Kidney (tissue), 14 donors: ENCODE data around the gene SMG7. TPM values are rescaled to one million over a fixed set of nuclear protein-coding genes. Genes with fewer than 3 reads are reported as not detected.

Source experiments
- DNase-seq, 5 donors: peaks; one replicate each; pipeline ENCODE4 v3.0.0-alpha.2; 2013 to 2020
- FAIRE-seq: peaks from 2 replicates; lab custom pipeline; 2012; peaks lifted over from hg19 to GRCh38; lab: Jason Lieb, UNC
- H3K27ac ChIP-seq, 2 donors: one replicate each; pipeline ENCODE4 v1.7.0; 2013; ENCODE audit warnings: low read depth in 2 of 2, low read length in 2 of 2, inconsistent platforms in 1 of 2
- H3K27me3 ChIP-seq: one replicate; pipeline ENCODE4 v1.7.1; 2013; ENCODE audit warnings: low read length, inconsistent platforms; ENCODE audit not compliant: control insufficient read depth, insufficient read depth
- H3K36me3 ChIP-seq, 3 donors: one replicate each; pipeline versions ENCODE4 v1.7.0 to v1.7.1; 2013; ENCODE audit warnings: low read length in 3 of 3, control low read depth in 1 of 3, inconsistent platforms in 1 of 3; ENCODE audit not compliant: insufficient read depth in 3 of 3, control insufficient read depth in 2 of 3
- H3K4me1 ChIP-seq, 3 donors: one replicate each; pipeline versions ENCODE4 v1.7.0 to v1.7.1; 2013; ENCODE audit warnings: low read length in 3 of 3, inconsistent platforms in 1 of 3, low read depth in 1 of 3; ENCODE audit not compliant: control insufficient read depth in 2 of 3, insufficient read depth in 2 of 3
- H3K4me3 ChIP-seq, 3 donors: one replicate each; pipeline versions ENCODE4 v1.7.0 to v1.8.1; 2013; ENCODE audit warnings: low read length in 3 of 3, control low read depth in 1 of 3, inconsistent platforms in 1 of 3
- H3K9ac ChIP-seq, 3 donors: one replicate each; pipeline versions ENCODE4 v1.7.0 to v1.7.1; 2013; ENCODE audit warnings: low read length in 3 of 3, control low read depth in 1 of 3, inconsistent platforms in 1 of 3
- H3K9me3 ChIP-seq, 3 donors: one replicate each; pipeline versions ENCODE4 v1.7.0 to v1.7.1; 2013; ENCODE audit warnings: low read length in 3 of 3, control low read depth in 1 of 3, inconsistent platforms in 1 of 3; ENCODE audit not compliant: control insufficient read depth in 2 of 3, insufficient read depth in 1 of 3
- CTCF ChIP-seq: IDR thresholded peaks from 3 replicates; pipeline ENCODE4 v1.5.1; 2012; ENCODE audit warnings: mild to moderate bottlenecking, moderate library complexity, borderline replicate concordance; ENCODE audit not compliant: insufficient read depth; ENCODE audit errors: extremely low read depth
- intact Hi-C: fragments of 100-400 bp; cut with DNase I; formaldehyde crosslinking; loops from one replicate; pipeline ENCODE4 v1.11.1; 2022
- polyA plus RNA-seq: library from polyadenylated mRNA; stranded (reverse); fragments of 350-450 nt; fragmentation: Illumina TruSeq; extraction: RNeasy Lipid Tissue Mini Kit (QIAGEN cat#74804); gene quantifications from one replicate; pipeline ENCODE4 v1.2.3, GENCODE V29; 2014; ENCODE audit warnings: low read depth, low replicate concordance; ENCODE audit not compliant: insufficient read depth
- total RNA-seq: library from RNA; stranded (reverse); fragmentation: NEBNext Ultra II Directional; extraction: Animal tissue kit (Norgen Biotek cat#: 25700); gene quantifications from one replicate; pipeline ENCODE4 v1.2.1, GENCODE V29; 2021
- donor health status: control.
- donor health status: control.
- donor health status: control.
- donor health status: control.
- donor health status: control.
- donor health status: DM: yes; HTN: yes; CAD: no.
- donor health status: Normal renal cell carcinoma (clear cell type).

Gene SMG7
- total and polyA plus RNA-seq, 2 donors from 2014 or later = 15.4 to 56.3 TPM

GRCh38 chr1:183548116-183548515, 75.8 kb downstream of the SMG7 start:
- DNase-seq (peak in 2 of 5 donors; percentile 26 to 54), FAIRE-seq (no peak)
- intact Hi-C loops = no loop called here
- Histone ChIP-seq H3K27me3 (no peaks in the 10 kb centered on the region), H3K9me3 (no peaks in the 10 kb centered on the region), H3K27ac (no peak overlapping the region), H3K4me3 (no peak overlapping the region), H3K9ac (no peak overlapping the region), H3K4me1 (peaks cover 0 to 17% (median 6%) of the 10 kb centered on the region in 3 donors), H3K36me3 (peaks cover 12 to 62% (median 33%) of the 10 kb centered on the region in 3 donors)
- no peak for TF ChIP-seq CTCF

GRCh38 chr1:183550915-183551314, 78.6 kb downstream of the SMG7 start:
- H3K36me3 ChIP-seq = peaks cover 8 to 53% (median 26%) of the 10 kb centered on the region in 3 donors
- intact Hi-C loops = no loop called here
- no peaks in the 10 kb centered on the region for H3K27me3 ChIP-seq
- H3K27ac ChIP-seq = no peak overlapping the region
- H3K4me1 ChIP-seq = no peaks in the 10 kb centered on the region
- no peak for TF ChIP-seq CTCF
- no peaks in the 10 kb centered on the region for H3K9me3 ChIP-seq
- DNase-seq (no peak), FAIRE-seq (no peak)
- H3K9ac ChIP-seq = no peak overlapping the region
- H3K4me3 ChIP-seq = no peak overlapping the region

GRCh38 chr1:183551924-183552323, 79.6 kb downstream of the SMG7 start:
- Histone ChIP-seq H3K4me3 (no peak overlapping the region), H3K27me3 (no peaks in the 10 kb centered on the region), H3K36me3 (peaks cover 8 to 43% (median 17%) of the 10 kb centered on the region in 3 donors), H3K9me3 (no peaks in the 10 kb centered on the region), H3K27ac (no peak overlapping the region), H3K9ac (no peak overlapping the region), H3K4me1 (no peaks in the 10 kb centered on the region)
- intact Hi-C loops = no loop called here
- DNase-seq (no peak), FAIRE-seq (no peak)
- no peak for TF ChIP-seq CTCF

- Histone ChIP-seq H3K36me3 (peaks cover 8 to 42% (median 16%) of the 10 kb centered on the region in 3 donors), H3K4me1 (no peaks in the 10 kb centered on the region), H3K9ac (no peak overlapping the region), H3K4me3 (no peak overlapping the region), H3K27ac (no peak overlapping the region), H3K9me3 (no peaks in the 10 kb centered on the region), H3K27me3 (no peaks in the 10 kb centered on the region)
- no peak for FAIRE-seq
- intact Hi-C loops = no loop called here
- no peak for DNase-seq
- no peak for TF ChIP-seq CTCF
Observed at GRCh38 chr1:183552441-183552840, 80.1 kb downstream of the SMG7 start.
